ENCODE measurements around the gene RALGAPB.
"Not testable (repeated sequence)": the region's sequence is repeated elsewhere in the genome, so short reads cannot be mapped to it uniquely, and the experiment has no call there.

RALGAPB gene

DNA sequence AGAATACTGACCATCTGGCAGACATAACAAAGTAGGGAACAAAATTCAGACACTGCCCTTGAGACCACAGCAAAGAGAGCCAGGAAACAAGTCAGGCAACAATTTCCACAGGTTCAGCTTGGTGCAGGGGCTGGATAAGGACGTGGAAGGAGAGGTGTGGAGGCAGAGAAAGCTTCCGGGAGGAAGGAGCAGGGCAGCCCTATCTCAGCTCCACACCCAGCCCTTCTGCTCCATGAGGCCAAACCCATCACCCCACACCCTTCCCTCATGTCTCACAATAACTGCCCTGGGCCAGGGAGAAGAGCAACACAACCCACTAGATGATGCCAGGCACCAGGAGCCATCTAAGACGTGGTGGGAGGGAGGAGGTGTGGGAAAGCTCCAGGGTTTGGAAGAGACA lies 43.3 kb upstream of the RALGAPB start:
- in situ Hi-C loops (cut with MboI; ENCODE audit: low pct_unique_long_range_greater_than_20kb, low sequenced_read_pairs, unreplicated experiment), result no loop called here
- no peak for DNase-seq (ENCODE audit: low spot score)
- TF ChIP-seq, protein P1, sequence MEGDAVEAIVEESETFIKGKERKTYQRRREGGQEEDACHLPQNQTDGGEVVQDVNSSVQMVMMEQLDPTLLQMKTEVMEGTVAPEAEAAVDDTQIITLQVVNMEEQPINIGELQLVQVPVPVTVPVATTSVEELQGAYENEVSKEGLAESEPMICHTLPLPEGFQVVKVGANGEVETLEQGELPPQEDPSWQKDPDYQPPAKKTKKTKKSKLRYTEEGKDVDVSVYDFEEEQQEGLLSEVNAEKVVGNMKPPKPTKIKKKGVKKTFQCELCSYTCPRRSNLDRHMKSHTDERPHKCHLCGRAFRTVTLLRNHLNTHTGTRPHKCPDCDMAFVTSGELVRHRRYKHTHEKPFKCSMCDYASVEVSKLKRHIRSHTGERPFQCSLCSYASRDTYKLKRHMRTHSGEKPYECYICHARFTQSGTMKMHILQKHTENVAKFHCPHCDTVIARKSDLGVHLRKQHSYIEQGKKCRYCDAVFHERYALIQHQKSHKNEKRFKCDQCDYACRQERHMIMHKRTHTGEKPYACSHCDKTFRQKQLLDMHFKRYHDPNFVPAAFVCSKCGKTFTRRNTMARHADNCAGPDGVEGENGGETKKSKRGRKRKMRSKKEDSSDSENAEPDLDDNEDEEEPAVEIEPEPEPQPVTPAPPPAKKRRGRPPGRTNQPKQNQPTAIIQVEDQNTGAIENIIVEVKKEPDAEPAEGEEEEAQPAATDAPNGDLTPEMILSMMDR (IDR thresholded peaks at IDR 0.05; ENCODE audit: extremely low read depth, insufficient read depth, missing control alignments), result no peak

DNA sequence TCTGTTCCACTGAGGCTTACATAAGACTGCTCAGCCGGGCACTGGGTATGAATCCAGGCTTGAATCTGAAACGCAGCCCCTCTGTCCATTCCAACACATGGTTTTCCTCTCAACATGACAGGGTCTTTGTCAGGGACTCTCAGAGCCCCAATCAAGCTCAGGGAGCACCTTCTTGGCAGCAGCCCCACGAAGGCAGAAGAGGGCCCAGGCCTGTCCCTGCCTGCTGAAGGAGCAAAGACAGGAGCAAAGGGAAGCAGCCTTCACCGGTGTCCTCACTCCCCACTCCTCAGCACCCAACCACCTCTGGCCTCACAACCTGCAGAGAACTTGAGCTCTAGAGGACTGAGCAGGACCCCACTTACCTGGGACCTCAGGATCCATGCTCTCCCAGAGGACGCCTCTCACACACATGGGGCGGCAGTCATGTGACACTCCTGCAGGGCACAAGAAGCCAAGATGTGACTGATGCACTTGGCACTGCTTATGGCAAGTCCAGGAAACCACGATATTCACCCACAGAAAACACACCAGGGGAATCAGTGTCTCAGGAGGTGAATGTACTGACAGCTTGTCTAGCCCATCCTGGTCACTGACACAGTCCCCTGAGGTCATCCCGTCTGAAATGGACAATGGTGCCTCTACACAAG lies 41.8 kb upstream of the RALGAPB start:
- in situ Hi-C loops (cut with MboI; ENCODE audit: low pct_unique_long_range_greater_than_20kb, low sequenced_read_pairs, unreplicated experiment), result no loop called here
- TF ChIP-seq, protein P1 (IDR thresholded peaks at IDR 0.05; ENCODE audit: extremely low read depth, insufficient read depth, missing control alignments), result no peak
- DNase-seq (ENCODE audit: low spot score), result no peak

DNA sequence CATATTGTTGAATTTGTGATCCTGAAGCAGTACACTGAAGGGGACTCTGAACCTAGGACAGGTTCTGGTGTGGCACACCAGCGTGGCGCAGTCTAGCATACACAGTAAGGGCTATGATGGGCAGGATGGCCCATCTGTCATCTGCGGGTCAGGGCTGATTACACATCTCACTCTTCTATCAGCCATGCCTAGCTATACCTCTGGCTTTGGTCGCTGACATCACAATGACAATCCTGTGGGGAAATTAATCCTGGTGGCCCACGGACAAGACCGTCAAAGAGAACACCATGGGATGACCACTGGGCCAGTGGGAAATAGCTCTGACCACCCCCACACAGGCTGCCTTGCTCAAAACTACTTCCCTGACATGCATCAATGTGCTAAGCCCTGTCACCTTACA lies 40.4 kb upstream of the RALGAPB start:
- TF ChIP-seq, protein P1 (IDR thresholded peaks at IDR 0.05; ENCODE audit: extremely low read depth, insufficient read depth, missing control alignments), result no peak
- in situ Hi-C loops (cut with MboI; ENCODE audit: low pct_unique_long_range_greater_than_20kb, low sequenced_read_pairs, unreplicated experiment), result no loop called here
- DNase-seq (ENCODE audit: low spot score), result no peak

DNA sequence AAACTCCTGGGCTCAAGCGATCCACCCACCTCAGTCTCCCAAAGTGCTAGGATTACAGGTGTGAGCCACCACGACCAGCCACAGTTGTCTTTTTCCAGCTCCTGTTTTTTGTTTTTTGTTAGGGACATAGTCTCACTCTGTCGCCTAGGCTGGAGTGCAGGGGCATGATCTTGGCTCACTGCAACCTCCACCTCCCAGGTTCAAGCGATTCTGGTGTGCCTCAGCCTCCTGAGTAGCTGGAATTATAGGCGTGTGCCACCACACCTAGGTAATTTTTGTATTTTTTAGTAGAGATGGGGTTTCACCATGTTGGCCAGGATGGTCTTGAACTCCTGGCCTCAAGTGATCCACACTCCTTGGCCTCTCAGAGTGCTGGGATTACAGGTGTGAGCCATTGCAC lies 39.8 kb upstream of the RALGAPB start:
- in situ Hi-C loops (cut with MboI; ENCODE audit: low pct_unique_long_range_greater_than_20kb, low sequenced_read_pairs, unreplicated experiment); DNase-seq (ENCODE audit: low spot score): not testable (repeated sequence)

DNA sequence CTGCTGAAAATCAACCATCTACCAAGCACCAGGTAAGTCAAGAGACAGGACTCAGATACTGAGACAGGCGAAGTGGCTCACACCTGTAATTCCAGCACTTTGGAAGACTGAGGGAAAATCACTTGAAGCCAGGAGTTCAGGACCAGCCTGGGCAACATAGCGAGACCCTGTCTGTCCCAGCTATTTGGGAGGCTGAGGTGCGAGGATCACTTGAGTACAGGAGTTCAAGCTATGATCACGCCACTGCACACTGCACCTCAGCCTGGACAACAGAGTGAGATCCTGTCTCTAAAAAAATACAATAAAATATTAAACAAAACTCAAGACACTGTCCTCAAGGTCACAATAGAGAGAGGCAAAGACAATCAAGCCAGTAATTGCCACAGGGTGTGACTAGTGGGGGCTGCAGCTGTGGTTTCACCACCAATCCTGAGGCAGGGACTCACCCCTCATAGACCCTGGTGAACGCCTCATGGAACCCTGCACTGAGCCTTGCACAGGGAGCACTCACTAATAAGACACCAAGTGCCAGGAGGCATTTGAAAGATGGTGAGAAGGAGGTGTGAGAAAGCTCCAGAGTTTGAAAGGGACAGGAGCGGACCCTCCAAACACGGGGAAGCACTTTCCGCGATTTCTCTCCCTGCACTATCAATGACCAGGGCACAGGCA lies 39.2 kb upstream of the RALGAPB start:
- in situ Hi-C loops (cut with MboI; ENCODE audit: low pct_unique_long_range_greater_than_20kb, low sequenced_read_pairs, unreplicated experiment), result no loop called here
- DNase-seq (ENCODE audit: low spot score), result no peak
- TF ChIP-seq, protein P1 (IDR thresholded peaks at IDR 0.05; ENCODE audit: extremely low read depth, insufficient read depth, missing control alignments), result no peak

DNA sequence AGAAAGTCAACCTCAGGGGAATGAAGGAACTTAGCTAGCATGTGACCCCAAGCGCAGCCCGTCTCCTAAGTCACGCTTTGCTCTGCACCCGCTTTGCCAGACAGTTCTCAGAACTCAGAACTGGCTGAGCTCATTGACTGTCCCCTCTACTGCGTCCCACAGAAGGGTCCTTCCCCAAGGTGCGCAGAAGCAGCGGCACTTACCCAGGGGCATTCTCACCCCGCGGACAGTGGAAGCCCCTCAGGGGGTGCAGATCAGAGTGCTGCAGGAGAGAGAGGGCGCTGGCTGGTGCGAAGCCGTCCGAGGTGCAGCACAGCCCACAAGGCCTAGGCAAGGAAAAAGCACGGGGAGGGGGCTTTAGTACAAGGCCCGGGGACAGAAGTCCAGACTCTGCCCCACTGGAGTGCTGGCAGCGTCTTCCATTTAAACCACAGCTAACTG lies 38.3 kb upstream of the RALGAPB start:
- DNase-seq (ENCODE audit: low spot score), result no peak
- in situ Hi-C loops (cut with MboI; ENCODE audit: low pct_unique_long_range_greater_than_20kb, low sequenced_read_pairs, unreplicated experiment), result no loop called here
- TF ChIP-seq, protein P1 (IDR thresholded peaks at IDR 0.05; ENCODE audit: extremely low read depth, insufficient read depth, missing control alignments), result no peak

DNA sequence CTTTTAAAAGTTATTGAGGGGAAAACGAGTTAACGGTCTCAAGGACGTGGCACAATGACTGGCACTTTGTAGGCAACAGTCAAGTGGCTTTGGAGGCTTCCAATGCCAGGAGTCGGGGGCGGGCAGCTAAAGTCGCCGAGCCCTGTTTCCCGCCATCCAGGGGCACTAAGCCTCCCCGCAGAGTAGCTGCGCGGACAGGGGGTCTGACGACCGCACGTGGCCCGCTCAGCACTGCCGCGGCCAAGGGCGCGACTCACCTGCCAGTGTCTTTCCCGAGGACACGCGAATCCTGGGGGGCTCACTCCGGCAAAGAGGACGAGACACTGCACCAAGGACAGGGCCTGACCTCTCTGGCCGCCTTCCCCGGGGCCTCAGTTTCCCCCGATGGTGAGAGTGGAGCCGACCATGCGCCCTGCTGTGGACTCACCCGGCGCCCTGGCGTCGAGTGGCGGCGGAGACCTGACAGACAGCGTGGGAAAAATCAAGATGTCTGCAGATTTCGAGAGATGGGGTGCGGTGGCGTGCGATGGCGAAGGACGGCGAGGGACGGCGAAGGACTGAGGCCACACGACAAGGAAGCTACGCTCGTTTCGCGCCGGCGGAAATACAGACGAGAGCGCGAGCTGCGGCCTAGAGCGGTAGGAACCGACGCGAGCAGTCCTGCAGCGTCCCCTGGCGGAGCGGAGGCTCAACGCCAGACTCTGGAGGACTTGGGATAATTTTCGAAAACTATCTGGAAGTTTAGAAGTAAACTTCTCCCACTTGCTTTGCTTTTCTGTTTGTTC lies 37.7 kb upstream of the RALGAPB start, which contains the start of gene SNHG17:
TSS of gene SNHG17 (minus strand) at position 559 of the 785 bp plus-strand sequence.
- in situ Hi-C loops (cut with MboI; ENCODE audit: low pct_unique_long_range_greater_than_20kb, low sequenced_read_pairs, unreplicated experiment), result no loop called here
- DNase-seq (ENCODE audit: low spot score), result peak; percentile 87
- TF ChIP-seq, protein P1 (IDR thresholded peaks at IDR 0.05; ENCODE audit: extremely low read depth, insufficient read depth, missing control alignments), result peak; percentile 100
